ENCODE measurements around the gene COL15A1. TPM values are rescaled to one million over a fixed set of nuclear protein-coding genes. Genes with fewer than 3 reads are reported as not detected.

Gene COL15A1
- total and polyA plus RNA-seq, 2 of the 8 experiments (the other 6 are each of a cell fraction or from before 2014, with no cell fraction given): 0.12 to 0.15 TPM

DNA sequence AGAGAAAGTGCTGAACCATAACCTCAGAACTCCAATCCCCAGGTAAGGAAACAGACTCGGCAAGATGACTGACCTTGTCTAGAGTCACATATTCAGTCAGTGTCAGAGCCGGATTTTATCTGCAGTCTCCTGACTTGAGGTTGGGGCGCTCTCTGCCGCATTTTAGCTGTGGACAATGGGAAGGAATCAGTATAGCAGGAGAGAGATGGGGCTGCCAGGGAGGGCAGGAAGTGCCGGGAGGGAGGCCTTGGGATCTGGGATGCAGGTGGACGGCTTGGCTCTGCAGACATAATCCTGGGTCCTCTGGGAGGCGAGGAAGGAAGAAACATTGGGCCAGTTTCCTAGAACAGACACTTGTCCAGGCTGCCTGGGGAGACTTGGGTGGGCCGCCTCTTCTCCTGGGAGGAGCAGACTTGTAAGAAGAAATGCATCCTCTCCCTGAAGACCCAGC, 39.7 kb upstream of the COL15A1 start:
- WGBS, 2 experiments (ENCODE audit: extremely low coverage in 1 of 2, insufficient coverage in 1 of 2, insufficient read length in 1 of 2, insufficient replicate concordance in 2 of 2, low coverage in 1 of 2, low lambda C conversion rate in 2 of 2, missing lambda C conversion rate in 1 of 2): 81% methylated on average over 8 of the region's 8 CpGs; no CpG with 5 or more reads in 1 of the 2 experiments
- CTCF ChIA-PET (ENCODE audit: partially characterized antibody): interaction anchor here (1.1 kb wide), 2 partner anchors 40 to 56 kb away, joined by 3 to 5 read pairs; partner anchors contain the start of gene COL15A1

More for the DNA sequence above, 39.7 kb upstream of the COL15A1 start:
- no peak overlapping the region for H2BK12ac ChIP-seq (ENCODE audit: low read depth, low read length)
- H3K9ac ChIP-seq (replicated peaks in 1 of 4; ENCODE audit: extremely low read depth in 1 of 4, low read depth in 3 of 4, low read length in 3 of 4): no peak overlapping the region
- no peaks in the 10 kb centered on the region for H3K27me3 ChIP-seq (replicated peaks in 1 of 4; ENCODE audit: control insufficient read depth in 3 of 4, extremely low read depth in 1 of 4, insufficient read depth in 3 of 4, low read length in 3 of 4)
- no peak overlapping the region for H2BK120ac ChIP-seq (replicated peaks; ENCODE audit: low read depth, low read length)
- H3K36me3 ChIP-seq (ENCODE audit: control insufficient read depth in 2 of 4, insufficient read depth in 4 of 4, low read length in 3 of 4): no peaks in the 10 kb centered on the region
- H3K23me2 ChIP-seq (ENCODE audit: low read depth, low read length): 0 out of 2 replicates have a peak, but pooled peaks cover 1% of the 10 kb centered on the region
- H2BK20ac ChIP-seq (ENCODE audit: low read length): no peak overlapping the region
- H3K4me1 ChIP-seq (replicated peaks in 1 of 4; ENCODE audit: control insufficient read depth in 3 of 4, insufficient read depth in 4 of 4, low read length in 3 of 4): no peaks in the 10 kb centered on the region; a peak in 2 of 7 replicates
- no peaks in the 10 kb centered on the region for H4K20me1 ChIP-seq (replicated peaks in 1 of 2; ENCODE audit: control insufficient read depth in 1 of 2, insufficient read depth in 2 of 2, low read length in 2 of 2)
- no peaks in the 10 kb centered on the region for H3K9me3 ChIP-seq (ENCODE audit: insufficient read depth in 2 of 2, low read depth in 1 of 2, low read length in 1 of 2)
- H3K4me3 ChIP-seq (ENCODE audit: extremely low read depth in 1 of 4, insufficient read depth in 2 of 4, low read depth in 3 of 4, low read length in 4 of 4): no peak overlapping the region
- no peak overlapping the region for H3K56ac ChIP-seq (replicated peaks; ENCODE audit: insufficient read length, low read depth, low read length)
- H3K4me2 ChIP-seq (ENCODE audit: insufficient read depth in 1 of 2, low read depth in 2 of 2, low read length in 2 of 2): no peak overlapping the region
- peak in 1 of 2 experiments; percentile 15; a peak in 1 of 4 replicates for TF ChIP-seq RAD21 (IDR thresholded peaks at IDR 0.05 in 1 of 2, conservative IDR thresholded peaks at IDR 0.05 in 1 of 2; ENCODE audit: low read depth in 2 of 2, low read length in 2 of 2)
- TF ChIP-seq PHF8 (conservative IDR thresholded peaks at IDR 0.05; ENCODE audit: low read depth, low read length): no peak
- peak in 1 of 2 experiments; percentile 43 for DNase-seq (ENCODE audit: low read depth in 1 of 2, low spot score in 2 of 2)
- H3K79me2 ChIP-seq (ENCODE audit: control insufficient read depth in 1 of 2, insufficient read depth in 2 of 2, low read length in 2 of 2): no peaks in the 10 kb centered on the region
- H2BK15ac ChIP-seq (ENCODE audit: low read length): no peak overlapping the region
- H4K8ac ChIP-seq (ENCODE audit: extremely low read depth, insufficient read depth, low read length): no peak overlapping the region
- POLR2A ChIA-PET (ENCODE audit: partially characterized antibody): no interaction called here
- no peaks in the 10 kb centered on the region for H3K79me1 ChIP-seq (ENCODE audit: low read depth, low read length)
- no peak overlapping the region for H3K14ac ChIP-seq (ENCODE audit: insufficient read length)
- no peak for FAIRE-seq
- H4K5ac ChIP-seq (ENCODE audit: insufficient read length, low read depth, low read length): no peak overlapping the region
- no peak overlapping the region for H2BK5ac ChIP-seq (ENCODE audit: low read depth, low read length)
- H3K23ac ChIP-seq (ENCODE audit: insufficient read length): no peak overlapping the region
- no peak overlapping the region for H3K18ac ChIP-seq (ENCODE audit: extremely low read depth, low read length)
- no peak overlapping the region for H4K91ac ChIP-seq (replicated peaks; ENCODE audit: insufficient read length, low read length)
- no peak overlapping the region for H3K4ac ChIP-seq (replicated peaks; ENCODE audit: insufficient read length, low read depth, low read length)
- no peak overlapping the region for H3K27ac ChIP-seq (ENCODE audit: low read depth, low read length)
- no peak overlapping the region for H2AK5ac ChIP-seq (ENCODE audit: low read depth, low read length)
- no peak overlapping the region for H2AFZ ChIP-seq (ENCODE audit: low read length)

Measured in H1 (cell line).